IPS-18c (cell line): Measurements from ENCODE around the gene EDN2.

ENCODE experiments used
- H3K4me3 ChIP-seq: 2 replicates; pipeline ENCODE4 v1.7.0; 2013; ENCODE audit warnings: low read depth, mild to moderate bottlenecking, low read length, moderate library complexity; ENCODE audit not compliant: insufficient read depth
- H3K9me3 ChIP-seq: one replicate; pipeline ENCODE4 v1.6.1; 2013; ENCODE audit warnings: mild to moderate bottlenecking, low read length, moderate library complexity; ENCODE audit not compliant: control insufficient read depth, insufficient read depth

EDN2 gene

DNA sequence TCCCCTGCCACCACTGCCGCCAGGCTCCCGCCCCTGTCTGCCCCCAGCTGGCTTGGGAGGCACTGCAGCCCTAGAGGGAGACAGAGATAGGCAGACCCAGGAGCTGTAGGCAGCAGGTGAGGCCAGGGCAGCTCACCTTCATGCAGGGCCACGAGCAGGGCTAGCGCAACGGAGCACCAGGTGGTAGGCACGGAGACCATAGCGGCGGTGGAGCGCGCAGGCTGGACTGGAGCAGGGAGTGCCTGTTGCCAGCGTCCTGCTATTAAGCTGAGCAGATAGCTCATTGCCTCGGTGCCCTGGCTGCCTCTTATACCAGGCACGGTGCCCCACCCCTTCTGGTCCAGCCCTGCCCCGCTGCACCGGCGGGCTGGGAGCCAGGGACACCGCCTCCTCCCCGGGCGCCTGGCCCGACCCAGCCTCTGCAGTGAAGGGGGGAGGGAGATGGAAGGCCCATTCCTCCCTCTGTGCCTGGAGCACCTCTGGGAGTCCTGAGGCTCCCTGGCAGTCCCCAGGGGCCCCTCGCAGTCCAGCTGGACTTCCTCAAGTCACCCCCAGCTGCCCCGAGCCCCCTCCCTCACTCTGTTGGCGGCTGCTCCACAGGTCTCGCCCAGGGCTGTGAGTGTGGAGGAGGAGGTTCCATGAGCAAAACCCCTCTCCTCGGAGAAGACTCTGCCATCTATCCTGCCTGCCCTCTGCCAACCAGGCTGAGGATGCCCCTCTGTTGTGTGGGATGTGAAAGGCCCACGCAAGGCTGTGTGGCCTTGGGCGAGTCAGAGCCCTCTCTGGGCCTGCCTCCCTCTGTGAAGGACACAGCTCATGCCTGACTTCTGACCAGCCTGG, at the start of gene EDN2:
Gene EDN2 (minus strand): TSS at position 282 of the 840 bp plus-strand sequence. CDS start 82 bp downstream, at position 200.
- Histone ChIP-seq H3K4me3 (no peak within 1 kb of the TSS), H3K9me3 (no peaks in the 10 kb centered on the region)

- Histone ChIP-seq H3K9me3 (no peaks in the 10 kb centered on the region), H3K4me3 (no peak overlapping the region)
Observed at GRCh38 chr1:41533731-41534080, 49.2 kb upstream of the EDN2 start.

DNA sequence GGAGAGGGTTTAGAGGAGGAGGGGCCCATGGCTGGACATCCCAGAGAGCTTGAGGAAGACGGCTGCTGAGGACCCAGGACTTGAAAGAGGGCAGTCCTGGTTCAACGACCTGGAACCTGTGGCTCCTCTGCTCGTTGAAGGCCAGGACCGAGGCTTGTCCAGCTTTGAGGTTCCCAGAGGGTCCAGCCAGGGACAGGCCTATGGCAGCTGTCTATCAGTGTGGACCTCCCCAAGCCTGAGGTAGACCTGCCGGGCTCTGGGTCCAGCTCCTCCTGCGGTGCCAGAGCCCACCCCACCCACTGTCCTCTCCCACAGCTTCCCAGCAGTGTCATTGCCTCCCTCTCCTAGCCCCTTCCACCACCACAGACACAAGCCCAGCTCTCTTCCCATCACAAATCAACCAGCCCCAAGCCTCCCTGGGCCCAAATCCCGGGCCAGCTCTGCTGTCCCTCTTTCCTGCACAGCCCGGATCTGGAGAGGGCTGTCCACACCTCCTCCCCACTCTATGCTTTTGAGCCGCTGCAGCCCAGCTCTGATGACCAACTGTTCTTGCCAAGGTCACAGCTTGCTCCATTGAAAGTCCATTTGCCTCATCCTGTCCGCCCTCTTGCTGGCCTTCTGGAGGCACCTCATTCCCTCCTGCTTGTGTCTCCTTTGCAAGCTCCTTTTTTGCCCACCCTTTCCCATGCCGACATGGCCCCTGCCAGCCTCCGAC, 48.7 kb upstream of the EDN2 start:
- no peaks in the 10 kb centered on the region for H3K9me3 ChIP-seq
- H3K4me3 ChIP-seq: no peak overlapping the region

- Histone ChIP-seq H3K4me3 (no peak overlapping the region), H3K9me3 (no peaks in the 10 kb centered on the region)
Observed at GRCh38 chr1:41532206-41532975, 47.9 kb upstream of the EDN2 start.

- Histone ChIP-seq H3K4me3 (no peak overlapping the region), H3K9me3 (no peaks in the 10 kb centered on the region)
Observed at GRCh38 chr1:41530411-41530810, 45.9 kb upstream of the EDN2 start.

DNA sequence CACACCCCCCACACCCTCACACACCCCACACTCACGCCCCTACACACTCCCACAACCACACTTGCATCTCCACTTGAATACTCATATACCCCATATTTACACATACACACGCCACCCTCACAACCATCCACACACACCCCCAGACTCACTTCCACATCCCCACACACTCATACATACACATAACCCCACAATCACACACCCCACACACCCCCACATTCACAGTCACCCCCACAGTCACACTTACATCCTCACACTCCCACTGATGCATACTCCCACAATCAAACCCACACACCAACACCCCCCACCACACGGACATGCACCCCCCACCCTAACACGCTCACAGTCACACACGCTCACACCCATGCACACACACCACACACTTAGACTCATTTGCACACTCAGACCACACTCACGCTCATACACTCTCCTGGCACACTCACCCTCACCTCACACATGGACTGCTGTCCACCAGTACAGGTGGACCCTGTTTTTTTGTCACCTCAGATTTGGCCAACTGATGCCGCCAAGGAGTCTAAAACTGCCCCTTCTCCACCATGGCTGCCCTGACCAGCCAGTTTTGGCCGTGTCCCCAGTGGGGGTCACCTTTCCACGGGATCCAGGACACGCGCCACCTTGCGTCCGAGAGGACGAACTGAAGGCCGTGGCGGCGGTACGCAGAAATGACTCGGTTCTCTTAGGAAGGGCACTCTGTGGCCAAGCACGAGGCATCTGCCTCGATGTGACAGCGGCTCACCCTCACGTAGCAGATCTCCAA, 45.3 kb upstream of the EDN2 start:
- H3K9me3 ChIP-seq: no peaks in the 10 kb centered on the region
- H3K4me3 ChIP-seq: no peak overlapping the region

- no peak overlapping the region for H3K4me3 ChIP-seq
- H3K9me3 ChIP-seq: no peaks in the 10 kb centered on the region
Observed at GRCh38 chr1:41528726-41529605, 44.5 kb upstream of the EDN2 start.

DNA sequence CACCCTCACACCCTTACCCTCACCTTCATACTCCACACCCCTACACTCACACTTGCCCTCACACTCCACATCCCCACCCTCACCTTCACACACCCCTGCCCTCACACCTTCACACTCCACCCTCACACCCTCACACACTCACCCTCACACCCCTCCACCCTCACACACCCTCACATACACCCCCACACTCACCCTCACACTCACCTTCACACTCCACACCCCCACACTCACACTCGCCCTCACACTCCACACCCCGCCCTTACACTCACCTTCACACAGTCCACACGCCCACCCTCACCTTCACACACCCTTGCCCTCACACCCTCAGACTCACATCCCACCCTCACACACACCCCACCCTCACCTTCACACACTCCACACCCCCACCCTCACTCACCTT, 43.6 kb upstream of the EDN2 start:
- Histone ChIP-seq H3K9me3 (no peaks in the 10 kb centered on the region), H3K4me3 (no peak overlapping the region)

- Histone ChIP-seq H3K4me3 (no peak overlapping the region), H3K9me3 (no peaks in the 10 kb centered on the region)
Observed at GRCh38 chr1:41526956-41527561, 42.6 kb upstream of the EDN2 start.

- Histone ChIP-seq H3K9me3 (no peaks in the 10 kb centered on the region), H3K4me3 (no peak overlapping the region)
Observed at GRCh38 chr1:41525891-41526587, 41.6 kb upstream of the EDN2 start.

DNA sequence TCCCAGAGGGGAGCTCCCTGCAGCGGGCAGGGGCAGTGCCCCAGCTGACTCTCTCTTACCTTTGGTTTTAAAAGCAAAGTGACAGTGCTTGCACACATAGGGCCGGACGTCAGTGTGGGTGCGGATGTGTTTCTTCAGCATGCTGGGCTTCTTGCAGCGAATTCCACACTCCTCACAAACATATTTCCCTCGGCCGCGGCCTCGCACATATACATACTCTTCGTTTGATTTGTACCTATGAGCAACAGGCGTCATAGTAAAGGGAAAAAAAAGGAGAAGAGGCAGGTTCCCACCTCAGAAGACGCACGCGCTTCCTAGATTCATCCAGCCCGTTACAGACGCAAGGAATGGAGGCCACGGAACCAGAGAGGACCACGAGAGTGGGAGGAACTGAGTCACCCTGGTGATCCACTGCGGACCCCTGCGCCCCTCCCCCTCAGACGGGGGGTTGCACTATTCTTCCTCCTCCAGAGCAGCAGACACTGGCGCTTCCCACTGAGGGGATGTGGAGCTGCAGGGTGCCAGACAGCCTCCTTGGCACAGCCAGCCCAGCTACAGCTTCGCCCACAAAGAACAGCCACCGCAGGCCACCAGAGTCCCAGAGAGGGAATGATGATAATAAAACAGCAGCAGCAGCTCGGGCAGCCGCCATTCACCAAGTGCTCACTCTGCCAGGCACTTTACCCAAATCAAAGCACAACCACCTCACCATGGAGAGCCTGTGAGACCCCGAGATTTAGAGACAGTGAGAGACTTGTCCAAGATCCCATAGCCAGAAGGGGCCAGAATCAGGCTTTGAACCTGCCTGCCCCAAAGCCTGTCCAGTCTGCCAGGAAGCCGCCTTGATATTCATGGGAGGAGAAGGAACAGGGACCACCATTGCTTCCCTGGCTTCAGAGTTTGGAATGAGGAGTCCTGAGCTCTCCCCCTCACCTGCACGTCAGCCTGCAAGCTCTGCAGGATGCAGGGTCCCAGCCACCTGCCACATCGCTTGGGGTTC, 40.5 kb upstream of the EDN2 start:
- H3K9me3 ChIP-seq: no peaks in the 10 kb centered on the region
- H3K4me3 ChIP-seq: no peak overlapping the region

- Histone ChIP-seq H3K4me3 (no peak overlapping the region), H3K9me3 (no peaks in the 10 kb centered on the region)
Observed at GRCh38 chr1:41523949-41524675, 39.6 kb upstream of the EDN2 start.

DNA sequence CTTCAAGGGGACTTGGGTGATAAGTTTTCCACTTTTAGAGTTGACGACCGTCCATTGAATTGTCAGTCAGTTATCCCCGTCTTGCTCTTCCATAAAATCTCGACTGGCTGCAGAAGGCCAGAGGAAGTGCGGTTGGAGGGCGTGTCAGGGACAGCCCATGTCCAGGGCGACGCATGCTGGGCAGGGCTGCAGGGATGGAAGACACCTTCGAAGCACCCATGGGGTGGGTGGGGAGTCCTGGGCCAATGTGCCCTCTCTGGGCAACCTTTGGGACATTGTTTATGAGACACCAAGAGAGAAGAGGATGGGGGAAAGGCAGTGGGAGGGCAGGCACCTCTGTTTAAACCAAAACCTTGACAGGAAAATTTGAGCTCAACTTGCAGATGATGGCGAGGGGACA, 38.6 kb upstream of the EDN2 start:
- H3K4me3 ChIP-seq: no peak overlapping the region
- H3K9me3 ChIP-seq: no peaks in the 10 kb centered on the region

- Histone ChIP-seq H3K4me3 (no peak overlapping the region), H3K9me3 (no peaks in the 10 kb centered on the region)
Observed at GRCh38 chr1:41521766-41522165, 37.3 kb upstream of the EDN2 start.
